Measurements from ENCODE around the gene KISS1R. TPM values are rescaled to one million over a fixed set of nuclear protein-coding genes. Genes with fewer than 3 reads are reported as not detected.
A peak's percentile ranks its signal among the peaks of the same experiment; 100 is the strongest.
"Not testable (repeated sequence)": the region's sequence is repeated elsewhere in the genome, so short reads cannot be mapped to it uniquely, and the experiment has no call there.

The KISS1R gene
- total RNA-seq, 1 experiment from 2014 or later = not detected

DNA sequence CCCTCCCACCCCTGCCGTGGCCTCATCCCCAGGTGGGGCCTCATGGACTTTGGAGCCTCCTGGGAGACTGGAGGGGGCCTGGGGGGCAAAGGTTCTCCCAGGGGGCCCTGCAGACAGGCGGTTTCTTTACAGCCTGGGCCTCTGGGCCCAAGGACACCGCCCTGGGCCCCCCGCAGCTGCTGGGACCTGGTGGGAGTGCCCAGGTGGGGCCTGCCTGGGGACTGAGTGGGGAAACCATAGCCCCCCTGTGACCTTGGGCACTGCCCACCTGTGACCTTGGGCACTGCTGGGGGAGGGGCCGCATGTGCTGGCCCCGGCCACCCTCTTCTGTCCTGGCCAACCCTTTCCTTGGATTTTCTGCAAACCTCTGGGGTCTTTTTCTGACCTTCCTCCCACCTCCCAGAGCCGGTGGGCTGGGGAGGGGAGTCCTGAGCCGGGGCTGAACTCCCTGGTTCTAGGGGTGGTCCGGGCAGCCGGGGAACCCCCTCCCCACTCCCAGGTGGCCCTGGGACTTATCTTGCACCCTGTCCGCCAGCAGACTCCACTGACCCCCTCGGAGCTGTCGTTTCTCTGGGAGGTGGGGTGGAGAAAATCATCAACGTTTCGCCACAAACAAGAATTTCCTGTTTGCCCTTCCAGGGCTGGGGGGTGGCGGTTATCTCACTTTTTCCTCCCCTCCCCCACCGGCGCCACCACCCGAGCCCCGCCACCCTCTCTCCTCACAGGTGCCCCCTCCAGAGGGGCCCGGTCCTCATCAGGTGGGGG, 35.7 kb downstream of the KISS1R start:
- no peak for DNase-seq (ENCODE audit: low spot score)

DNA sequence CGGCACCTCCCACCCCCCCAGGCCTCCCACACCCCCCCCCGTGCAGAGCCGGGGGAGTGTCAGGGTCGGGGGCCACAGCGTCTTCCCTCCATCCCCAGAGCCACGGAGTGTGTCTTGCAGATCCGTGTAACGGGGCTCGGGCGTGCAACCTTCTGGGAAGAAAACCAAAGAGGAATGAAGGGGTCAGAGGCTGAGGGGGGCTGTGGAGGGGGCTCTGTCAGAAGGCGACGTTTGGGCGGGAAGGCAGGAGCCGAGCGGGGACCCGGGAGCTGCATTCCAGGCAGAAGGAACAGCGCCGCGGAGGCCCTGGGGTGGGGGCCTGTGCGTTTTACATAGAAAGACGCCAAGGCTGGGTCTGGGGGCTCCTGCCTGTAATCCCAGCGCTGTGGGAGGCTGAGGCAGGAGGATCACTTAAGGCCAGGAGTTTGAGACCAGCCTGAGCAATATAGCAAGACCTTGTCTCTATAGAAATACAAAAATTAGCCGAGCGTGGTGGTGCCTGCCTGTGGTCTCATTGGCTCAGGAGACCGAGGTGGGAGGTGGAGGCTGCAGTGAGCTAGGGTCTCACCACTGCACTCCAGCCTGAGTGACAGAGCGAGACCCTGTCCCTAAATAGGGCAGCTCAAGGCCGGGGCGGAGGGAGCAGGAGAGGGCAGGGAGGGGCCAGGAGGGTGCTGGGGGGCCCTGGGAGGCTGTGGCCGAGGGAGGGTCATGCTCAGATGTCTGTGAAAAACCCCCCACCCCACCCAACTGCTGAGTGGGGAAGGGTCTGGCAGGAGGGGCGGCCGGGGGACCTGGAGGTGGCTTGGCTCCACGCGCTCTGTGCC, 36.5 kb downstream of the KISS1R start:
- no peak for DNase-seq (ENCODE audit: low spot score)

DNA sequence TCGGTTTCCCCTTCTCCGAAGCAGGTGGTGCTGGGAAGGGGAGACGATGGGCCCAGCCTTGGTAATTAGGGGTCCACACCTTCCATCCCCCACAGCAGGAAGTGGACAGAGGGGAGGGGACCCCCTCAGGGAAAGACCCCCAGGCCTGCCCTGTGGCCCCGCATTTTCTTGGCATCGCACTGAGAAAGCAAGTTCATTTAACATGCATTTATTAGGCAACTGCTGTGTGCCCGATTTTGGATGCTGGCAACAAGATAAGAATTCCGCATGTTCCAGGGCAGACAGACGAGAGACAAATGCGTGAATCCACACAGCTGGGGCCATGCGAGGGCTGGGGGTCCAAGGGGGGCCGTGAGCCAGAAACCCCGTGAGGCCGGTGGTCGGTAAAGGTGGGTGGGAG, 37.1 kb downstream of the KISS1R start:
- DNase-seq (ENCODE audit: low spot score) = no peak

DNA sequence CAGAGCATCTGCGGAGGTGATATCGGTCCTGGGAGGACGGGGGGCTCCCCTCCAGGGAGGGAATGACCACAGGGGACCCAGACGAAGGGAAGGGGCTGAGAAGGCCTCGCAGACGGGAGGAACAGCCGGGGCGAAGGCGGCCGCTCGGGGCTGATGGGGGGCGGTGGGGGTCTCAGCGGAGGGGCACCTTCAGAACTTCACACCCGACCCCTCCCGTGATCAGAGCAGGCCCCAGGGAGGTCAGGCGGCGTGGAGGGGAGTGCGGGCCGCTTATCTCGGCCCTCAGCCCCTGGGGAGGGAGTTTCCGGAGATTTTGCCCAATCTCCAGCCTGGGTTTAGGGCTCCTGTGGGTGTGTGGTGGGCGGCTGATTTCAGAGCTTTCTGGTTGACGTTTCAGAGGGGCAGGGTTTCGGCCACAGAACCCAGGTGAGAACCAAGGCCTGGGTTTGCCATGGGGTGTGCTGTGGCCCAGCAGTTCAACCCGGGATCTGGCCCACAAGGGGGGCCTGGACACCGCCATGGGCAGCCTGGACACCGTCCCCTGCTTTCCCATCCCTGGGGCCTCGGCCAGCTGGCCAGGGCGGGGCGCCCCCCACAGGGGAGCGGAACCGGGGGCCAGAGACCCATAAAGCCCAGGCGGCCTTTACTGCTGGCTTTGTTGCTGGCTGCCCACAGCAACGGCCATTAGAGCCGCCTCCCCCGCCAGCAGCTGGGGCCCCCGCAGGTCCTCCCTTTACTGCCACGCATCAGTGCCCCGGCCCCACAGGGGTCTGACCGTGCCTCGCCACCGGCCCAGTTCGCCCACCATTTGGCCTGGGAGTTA, 37.8 kb downstream of the KISS1R start:
- no peak for DNase-seq (ENCODE audit: low spot score)

DNA sequence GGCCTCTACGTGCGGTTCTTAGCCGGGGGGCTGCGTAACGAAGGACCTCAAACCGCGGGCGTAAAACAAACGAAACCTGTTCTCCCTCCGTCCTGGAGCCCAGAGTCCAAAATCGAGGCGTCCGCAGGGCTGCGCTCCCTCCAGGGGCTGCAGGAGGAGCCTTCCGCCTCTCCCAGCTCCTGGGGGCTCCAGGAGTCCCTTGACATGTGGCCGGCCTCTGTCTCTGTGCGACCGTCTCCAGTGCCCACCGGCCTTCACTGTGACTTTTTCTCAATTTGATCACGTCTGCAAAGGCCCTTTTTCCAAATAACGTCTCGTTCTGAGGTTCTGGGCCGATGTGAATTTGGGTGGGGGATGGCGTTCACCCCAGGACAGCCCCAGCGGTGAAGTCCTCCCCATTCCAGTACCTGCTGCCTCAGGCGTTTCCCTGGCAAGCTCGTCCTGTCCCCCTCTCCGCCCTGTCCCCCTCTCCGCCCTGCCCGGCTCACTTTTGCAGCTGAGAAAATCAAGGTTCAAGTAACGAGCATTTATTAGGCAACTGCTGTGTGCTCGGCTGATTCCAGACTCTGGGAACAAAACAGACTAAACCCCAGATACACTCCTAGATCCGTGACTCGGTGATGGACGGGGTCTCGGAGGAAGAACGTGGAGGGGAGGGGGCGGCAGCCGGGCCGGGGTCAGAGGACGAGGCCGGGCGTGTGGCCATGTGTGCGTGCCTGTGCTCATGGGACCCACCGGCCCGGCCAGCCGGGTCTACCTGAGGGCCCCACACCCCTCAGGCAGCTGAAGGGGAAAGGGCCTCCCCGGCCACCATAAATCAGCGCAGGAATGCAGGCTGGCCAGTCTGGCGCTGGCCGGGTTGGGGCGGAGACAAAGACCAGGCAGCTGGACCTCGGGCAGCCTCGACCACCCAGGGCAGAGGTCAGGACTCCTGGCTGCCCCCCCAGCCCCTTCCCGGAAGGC, 39.0 kb downstream of the KISS1R start:
- DNase-seq (ENCODE audit: low spot score) = no peak

DNA sequence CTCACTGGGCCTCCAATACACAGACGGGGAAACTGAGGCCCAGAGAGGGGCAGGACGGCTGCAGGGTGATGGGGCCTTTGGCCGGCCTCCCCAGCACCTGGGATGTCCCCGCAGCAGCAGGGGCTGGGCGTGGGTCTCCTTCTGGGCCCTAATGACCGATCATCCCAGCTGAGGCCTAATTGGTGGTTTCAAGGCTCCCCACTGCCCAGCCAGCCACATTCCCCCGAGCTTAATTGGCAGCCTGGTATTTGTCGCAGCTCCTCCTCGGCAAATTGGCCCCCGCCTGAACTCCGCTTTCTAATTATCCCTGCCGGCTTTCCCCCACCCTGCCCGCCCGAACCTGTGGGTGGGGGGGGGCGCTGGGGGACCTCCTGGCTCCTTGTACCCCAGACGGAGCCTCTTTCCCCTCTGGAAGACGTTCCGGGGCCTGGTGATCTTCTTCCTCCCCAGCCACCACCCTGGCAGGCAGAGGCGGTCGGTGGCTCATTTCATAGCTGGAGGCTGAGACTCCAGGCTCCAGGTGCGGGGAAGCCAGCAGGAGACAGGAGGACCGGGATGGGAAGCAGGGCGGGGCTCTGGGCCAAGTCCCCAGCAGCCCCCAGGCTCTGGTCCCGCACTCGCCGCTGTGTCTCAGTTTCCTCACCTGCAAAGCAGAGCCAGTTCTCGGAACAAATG, 39.8 kb downstream of the KISS1R start:
- DNase-seq (ENCODE audit: low spot score) = no peak

DNA sequence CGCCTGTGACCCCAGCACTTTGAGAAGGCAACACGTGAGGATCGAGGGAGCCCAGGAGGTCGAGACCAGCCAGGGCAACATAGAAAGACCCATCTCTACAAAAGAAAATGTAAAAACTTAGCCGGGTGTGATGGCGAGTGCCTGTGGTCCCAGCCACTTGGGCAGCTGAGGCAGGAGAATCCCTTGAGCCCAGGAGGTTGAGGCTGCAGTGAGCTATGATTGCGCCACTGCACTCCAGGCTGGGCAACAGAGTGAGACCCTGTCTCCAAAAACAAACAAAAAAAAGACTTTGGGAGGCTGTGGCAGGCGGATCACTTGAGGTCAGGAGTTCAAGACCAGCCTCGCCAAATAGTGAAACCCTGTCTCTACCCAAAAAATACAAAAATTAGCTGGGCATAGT, 40.4 kb downstream of the KISS1R start:
- DNase-seq (ENCODE audit: low spot score) = not testable (repeated sequence)

DNA sequence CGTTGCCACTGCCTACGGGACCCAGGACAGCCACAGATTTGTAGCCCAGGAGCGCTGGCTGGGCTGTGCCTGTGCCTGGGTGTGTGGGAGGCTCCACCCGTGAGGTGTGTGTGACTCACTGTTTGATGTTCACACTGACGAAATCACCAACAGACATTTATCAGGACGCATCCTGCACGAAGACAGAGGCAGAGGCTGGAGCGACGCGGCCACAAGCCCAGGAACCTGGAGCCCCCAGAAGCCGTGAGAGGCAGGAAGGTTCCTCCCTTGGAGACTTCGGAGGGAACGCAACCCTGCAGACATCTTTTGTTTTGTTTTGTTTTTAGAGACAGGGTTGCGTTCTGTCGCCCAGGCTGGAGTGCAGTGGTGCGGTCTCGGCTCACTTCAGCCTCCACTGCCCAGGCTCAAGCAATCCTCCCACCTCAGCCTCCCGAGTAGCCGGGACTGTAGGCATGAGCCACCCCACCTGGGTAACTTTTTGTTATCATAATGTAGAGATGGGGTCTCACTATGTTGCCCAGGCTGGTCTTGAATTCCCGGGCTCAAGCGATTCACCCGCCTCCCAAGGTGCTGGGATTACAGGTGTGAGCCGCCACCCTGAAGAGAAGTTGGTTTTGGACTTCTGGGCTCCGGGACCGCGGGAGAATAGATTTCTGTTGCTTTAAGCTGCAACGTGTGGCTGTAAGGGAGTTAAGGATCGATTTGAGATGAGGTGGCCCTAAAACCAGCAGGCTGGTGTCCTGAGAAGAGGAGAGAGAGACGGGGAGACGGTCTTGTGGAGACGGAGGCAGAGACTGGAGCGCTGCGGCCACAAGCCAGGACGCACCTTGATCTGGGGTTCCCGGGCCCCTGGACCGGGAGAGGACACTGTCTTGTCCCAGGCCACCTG, 42.1 kb downstream of the KISS1R start:
- no peak for DNase-seq (ENCODE audit: low spot score)

DNA sequence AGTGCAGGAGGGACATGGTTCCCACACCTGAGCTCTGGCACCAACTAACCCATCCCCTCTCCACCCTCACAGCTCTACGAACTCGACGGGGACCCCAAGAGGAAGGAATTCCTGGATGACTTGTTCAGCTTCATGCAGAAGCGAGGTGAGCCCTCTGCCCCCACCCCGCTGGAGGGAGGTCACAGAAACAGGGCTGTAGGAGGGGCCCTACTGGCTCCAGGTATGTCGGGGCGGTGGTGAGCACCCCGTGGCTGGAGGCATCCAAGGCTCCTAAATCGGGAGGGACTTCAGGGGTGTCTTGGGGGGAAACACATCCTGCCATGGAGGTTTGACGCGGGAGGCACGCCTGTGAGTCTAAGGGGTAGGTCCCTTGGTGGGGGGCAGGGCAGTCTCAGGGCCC, 42.9 kb downstream of the KISS1R start:
- DNase-seq (ENCODE audit: low spot score) = no peak

DNA sequence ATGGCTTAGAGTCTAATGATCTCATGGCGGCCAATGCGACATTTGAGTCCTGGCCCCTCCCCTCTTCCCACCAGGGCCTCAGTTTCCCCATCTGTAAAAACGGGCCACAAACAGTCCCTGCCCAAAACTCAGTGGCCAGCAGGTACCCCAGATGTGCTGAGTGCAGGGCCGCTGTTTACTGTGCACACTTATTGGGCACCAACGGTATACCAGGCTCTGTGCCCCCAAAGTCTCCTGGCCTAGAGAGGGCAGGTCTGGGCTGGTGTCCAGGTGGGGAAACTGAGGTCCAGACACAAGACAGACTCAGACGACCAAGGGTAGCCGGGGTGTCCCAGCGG, 43.4 kb downstream of the KISS1R start:
- no peak for DNase-seq (ENCODE audit: low spot score)

DNA sequence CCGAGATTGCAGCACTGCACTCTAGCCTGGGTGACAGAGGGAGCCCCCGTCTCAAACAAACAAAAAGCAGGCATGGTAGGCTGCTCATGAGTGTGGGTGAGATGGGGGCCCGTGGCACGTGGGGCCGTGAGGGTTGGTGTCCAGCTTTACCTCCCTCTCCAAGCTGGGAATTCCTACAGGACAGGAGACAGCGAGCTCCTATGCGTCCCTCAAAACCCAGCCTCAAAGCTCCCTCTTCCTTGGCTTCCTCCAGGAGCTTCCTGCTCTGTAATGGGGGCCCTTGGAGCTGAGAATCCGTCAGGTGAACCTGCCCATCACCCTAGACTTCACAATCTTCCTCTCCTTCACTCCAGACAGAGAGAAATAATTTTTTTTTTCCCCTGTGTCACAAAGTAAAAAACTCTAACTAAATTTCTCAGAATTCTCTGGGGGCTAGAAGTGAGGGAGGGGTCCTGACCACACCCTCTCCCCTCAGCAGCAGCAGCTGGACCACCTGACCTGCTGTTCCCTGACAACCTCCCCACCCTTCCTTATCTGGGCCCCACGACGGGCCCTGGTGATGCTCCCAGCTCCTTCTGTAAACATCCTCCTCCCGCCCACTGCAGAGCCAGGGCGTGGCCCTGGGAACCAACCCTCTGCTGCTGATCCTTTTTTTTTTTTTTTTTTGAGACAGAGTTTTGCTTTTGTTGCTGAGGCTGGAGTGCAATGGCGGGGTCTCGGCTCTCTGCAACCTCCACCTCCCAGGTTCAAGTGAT, 44.9 kb downstream of the KISS1R start:
- peak; percentile 65 for DNase-seq (ENCODE audit: low spot score)

DNA sequence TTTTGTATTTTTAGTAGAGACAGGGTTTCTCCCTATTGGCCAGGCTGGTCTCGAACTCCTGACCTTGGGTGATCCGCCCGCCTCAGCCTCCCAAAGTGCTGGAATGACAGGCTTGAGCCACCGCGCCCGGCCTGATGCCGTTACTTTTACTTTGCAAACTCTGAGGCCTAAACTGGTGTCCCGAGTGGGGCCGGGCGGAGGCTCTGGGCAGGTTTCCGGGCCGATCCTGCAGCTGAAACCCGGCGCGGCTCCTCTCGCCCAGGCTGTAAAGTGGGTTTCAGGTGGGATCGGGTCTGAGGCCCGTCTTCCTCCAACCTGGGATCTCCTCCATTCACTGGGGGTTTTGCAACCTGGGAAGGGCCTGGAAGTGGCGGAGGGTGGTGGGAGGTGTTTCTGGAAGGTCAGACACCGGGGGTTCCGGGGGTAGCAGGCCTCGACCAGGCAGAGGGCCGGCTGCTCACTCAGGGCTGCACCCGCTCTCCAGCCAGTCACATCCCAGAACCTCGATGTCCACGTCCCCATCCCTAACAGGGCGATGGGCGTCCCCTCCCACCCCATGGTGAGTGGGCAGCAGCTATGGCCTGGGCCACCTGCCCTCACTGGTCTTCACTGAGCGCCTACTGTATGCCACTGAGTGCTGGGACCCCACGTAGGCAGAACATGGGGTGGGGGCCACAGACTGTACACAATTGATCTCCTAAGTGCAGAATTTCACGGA, 45.7 kb downstream of the KISS1R start:
- DNase-seq (ENCODE audit: low spot score) = no peak

DNA sequence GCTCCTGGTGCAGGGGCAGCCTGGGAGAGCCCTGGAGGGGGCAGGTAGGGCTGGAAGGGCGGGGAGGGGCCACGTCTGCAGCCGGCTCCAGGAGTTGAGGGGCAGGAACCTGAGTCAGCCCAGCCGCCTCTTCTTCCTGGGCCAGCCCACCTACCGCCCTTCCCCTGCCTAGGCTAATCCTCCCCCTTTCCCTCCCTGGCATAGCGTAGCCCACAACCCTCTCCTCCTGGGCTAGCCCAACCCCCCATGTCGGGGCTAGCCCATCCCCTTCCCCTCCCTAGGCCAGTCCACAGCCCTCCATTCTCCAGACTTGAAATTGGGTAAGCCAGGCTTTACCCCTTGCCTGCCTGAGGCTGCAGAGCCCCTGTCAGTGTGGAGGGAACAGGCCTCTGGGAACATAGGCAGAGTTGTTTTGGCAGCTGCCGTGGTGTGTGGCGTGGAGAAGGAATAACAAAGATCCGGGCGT, 46.4 kb downstream of the KISS1R start:
- no peak for DNase-seq (ENCODE audit: low spot score)

DNA sequence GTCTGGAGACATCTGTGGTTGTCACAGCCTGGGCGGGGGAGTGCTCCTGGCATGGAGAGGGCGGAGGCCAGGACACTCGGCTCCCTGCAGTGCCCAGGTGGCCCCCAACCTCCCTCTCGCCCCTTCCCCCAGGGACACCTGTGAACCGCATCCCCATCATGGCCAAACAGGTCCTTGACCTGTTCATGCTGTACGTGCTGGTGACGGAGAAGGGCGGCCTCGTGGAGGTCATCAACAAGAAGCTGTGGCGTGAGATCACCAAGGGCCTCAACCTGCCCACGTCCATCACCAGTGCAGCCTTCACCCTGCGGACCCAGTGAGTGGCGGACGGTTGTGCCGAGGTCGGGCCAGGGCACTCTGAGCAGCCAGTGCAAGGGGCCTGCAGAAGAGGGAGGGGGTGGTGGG, 47.0 kb downstream of the KISS1R start:
- no peak for DNase-seq (ENCODE audit: low spot score)

DNA sequence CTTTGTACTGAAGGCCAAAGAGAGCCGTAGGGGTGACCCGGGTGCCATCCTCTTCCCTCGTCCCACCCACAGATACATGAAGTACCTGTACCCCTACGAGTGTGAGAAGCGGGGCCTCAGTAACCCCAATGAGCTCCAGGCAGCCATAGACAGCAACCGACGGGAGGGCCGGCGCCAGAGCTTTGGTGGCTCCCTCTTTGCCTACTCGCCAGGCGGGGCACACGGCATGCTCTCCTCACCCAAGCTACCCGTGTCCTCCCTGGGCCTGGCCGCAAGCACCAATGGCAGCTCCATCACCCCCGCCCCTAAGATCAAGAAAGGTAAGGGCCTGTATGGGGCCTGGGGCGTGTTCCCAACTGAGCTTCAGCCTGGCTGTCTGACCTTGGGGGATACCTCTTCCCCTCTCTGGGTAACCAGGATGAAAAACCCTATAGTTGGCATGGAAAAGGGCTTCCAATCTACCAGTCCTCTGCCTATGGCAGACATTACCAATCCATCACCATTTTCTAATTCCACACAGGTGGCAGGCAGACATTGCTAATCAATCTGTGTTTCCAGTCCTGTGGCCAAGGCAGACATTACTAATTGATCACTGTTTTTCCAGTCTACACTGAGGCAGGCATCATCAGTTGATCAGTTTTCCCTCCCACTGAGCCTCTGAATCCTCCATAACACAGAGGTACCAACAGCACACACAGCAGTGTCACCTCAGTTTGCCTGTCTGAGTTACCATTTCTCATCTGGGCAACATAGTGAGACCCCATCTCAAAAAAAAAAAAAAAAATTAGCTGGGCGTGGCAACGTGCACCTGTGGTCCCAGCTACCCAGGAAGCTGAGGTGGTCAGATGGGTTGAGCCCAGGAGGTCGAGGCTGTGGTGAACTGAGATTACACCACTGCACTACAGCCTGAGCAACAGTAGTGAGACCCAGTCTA, 47.9 kb downstream of the KISS1R start:
- no peak for DNase-seq (ENCODE audit: low spot score)

DNA sequence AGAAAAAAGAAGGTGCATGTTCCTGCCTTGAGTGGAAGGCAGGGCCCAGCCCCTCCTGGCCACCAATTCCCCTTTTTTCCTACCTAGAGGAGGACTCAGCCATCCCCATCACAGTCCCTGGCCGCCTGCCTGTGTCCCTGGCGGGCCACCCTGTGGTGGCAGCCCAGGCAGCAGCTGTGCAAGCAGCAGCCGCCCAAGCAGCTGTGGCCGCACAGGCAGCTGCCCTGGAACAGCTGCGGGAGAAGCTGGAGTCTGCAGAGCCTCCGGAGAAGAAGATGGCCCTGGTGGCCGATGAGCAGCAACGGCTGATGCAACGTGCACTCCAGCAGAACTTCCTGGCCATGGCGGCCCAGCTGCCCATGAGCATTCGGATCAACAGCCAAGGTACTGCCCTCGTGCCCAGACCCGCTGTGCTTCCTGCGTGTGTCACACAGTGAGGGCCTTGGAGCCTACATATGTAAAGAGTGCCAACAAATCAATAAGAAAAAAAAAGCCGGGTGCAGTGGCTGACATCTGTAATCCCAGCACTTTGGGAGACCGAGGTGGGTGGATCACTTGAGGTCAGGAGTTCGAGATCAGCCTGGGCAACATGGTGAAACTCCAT, 49.5 kb downstream of the KISS1R start:
- no peak for DNase-seq (ENCODE audit: low spot score)

Data from H4 (cell line).